Activated CD4-positive, alpha-beta T cell treated with anti-CD3 and anti-CD28 coated beads, Interleukin-2, amount 50 U/mL, for 16 hours (primary cell): ENCODE measurements around the gene TSPAN9.

Experiments
- DNase-seq: peaks from one replicate; pipeline ENCODE4 v3.0.0-alpha.2; 2020

Gene TSPAN9

DNA sequence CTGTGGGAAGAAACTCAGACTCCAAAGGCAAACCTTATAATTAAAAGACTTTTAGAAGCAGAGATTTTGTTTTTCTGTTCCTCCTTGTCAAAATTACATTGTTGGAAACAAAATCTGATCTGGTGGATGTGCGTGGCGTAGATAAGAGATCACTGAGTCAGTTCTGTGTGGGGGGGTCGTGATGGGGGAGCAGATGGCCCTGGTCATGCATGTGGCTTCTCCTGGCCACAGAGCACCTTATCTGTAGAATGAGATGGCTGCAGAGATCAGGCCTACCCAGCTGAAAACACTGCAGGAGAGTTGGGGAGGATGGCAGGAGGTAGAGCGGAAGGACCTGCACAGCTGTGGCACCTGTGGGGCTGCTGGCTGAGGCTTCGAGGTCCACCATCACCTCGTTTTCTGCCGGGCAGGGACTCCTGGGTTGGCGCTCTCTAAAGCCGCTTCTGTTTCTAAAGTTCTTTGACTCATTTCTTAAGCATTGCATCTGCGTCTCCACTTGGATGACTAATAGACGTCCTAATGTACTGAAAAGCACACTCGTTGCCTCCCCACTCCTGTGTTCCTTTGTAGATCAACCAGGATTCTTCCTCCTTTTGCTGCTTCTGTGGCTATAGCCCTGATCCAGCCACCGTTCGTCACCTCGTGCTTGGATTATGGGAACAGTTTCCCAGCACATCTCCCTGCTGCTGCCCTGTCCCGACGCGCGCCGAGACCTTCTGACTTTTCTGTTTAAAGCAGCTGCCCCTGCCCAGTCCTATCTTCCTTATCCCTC, 93.4 kb downstream of the TSPAN9 start:
- DNase-seq, result no peak

DNA sequence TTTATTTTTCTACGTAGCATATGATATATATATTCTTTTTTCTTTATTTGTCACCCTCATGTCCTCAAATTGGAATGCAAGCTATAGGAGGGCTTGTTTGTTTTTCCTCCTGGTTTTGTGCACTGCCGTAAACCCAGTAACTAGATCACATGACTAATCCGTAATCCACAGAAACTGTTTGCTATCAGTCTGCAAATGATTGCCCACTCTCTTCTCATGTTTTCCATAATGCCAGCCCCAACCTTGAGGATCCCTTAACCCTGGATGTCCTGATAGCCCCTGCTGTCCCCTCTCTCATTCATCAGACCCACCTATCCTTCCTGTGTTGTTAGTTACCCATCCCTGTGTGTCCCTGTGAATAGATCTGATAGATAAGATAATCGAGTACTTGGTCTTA, 94.0 kb downstream of the TSPAN9 start:
- DNase-seq, result no peak

DNA sequence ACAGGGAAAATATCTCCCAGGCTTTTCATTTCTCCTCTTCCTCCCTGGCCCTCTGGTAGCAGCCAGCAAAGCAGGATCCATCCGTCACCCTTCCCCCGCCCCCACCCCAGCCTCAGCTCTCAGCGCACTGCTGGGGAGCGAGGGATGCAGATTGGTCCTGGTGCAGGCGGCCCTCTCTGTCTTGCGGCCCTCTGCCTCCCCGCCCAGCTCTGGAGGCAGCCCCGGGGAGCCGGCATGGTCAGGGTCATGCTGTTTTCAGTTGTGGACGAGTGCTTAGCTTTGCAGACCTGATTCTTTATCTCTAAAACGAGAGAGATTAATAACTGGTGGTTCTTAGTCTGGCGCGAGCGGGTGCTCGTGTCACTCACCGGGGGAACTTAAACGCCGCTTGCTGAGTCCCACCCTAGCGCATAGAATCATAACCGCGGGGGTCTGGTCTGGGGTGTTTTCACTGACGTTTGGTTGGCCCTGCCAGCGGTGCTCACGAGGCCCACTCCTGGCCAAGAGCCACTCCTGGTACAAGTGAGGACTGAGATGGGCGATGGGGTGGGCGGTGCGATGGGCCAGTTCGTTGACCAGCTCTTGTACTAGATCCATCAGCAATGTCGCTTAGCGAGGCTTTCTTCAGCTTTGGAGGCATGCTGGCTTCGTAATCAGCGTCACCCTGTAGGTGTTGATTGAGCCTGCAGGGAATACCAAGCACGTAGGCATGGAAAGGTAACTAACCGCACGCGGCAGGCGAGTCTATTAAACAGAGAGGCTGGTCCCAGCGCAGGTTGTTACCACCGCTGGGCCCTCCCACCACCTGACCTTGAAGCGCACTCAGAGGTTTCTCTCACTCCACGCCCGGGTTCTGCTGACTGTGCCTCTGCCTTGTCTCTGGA, 95.2 kb downstream of the TSPAN9 start:
- no peak for DNase-seq

DNA sequence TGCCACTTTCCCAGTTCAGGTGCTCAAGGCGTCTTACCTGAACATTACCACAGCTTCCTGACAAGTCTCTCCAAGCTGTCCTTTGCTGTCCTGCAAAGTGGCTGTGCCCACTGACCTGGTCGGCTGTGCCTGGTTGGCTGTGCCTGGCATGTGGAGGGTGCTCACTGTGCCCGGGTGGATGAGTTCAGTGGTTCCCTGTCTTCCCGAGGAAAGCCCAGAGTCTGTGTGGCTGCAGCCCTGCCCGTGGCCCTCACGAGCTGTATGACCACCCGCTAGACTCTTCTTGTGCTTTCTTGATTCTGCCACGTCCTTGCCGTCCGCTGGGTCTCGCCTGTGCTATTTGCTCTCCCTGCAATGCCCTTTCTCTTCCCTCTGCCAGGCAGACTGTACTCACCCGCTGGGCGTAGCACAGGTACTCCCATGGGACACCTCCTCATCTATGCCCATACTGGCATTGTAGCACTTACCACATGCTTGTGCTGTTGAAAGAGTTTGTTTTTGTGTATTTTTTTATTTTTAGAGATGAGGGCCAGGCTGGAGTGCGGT, 95.9 kb downstream of the TSPAN9 start:
- no peak for DNase-seq

DNA sequence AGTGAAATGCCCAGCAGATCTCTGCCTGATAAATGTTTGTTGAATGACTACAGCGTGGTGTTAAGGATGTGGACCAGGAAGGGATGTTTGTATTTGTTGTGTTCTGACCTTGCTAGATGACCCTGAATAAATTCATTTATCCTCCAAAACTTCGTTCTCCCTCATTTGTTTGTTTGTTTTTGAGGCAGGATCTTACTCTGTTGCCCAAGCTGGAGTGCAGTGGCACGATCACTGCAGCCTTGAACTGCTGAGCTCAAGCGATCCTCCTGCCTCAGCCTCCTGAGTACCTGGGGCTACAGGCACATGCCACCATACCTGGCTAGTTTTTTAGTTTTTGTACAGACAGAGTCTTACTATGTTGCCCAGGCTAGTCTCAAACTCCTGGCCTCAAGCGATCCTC, 96.7 kb downstream of the TSPAN9 start:
- DNase-seq, result no peak

DNA sequence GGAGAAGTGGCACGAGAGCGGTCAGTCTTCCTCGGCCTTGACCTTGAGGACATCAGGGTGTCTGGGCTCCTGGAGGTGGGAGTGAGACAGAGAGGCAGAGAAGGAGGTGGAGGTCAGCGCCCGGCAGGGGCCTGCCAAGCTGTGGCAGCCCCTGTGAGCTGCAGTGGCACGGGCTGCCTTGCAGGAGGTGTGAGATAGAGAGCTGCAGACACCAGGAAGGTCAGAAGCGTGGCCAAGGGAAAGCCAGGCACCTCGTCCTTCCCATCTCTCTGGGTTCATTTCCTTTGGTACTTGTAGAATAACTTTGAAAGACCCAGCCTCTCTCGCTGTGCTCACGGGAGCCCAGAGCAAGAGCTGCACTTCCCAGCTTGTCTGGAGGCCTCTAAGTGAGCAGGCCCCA, 98.1 kb downstream of the TSPAN9 start:
- no peak for DNase-seq

DNA sequence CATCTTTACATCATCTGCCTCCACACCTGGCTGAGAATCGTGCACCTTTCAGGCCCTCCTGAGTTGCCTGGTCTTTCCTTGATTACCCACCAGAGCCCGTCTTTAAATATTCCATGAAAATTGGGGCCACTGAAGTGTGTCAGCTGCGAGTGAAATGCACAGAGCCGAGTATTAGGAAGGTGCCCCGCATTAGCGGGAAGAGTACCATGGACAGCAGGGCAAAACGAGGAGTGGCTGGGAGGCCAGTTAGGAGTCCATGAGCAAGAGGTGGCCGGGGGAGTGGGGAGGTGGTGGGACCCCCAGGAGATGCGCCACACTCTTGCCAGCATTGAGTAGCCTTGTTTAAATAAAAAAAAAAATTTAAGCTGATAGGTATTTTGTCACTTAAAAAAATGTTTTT, 99.6 kb downstream of the TSPAN9 start:
- DNase-seq, result no peak

DNA sequence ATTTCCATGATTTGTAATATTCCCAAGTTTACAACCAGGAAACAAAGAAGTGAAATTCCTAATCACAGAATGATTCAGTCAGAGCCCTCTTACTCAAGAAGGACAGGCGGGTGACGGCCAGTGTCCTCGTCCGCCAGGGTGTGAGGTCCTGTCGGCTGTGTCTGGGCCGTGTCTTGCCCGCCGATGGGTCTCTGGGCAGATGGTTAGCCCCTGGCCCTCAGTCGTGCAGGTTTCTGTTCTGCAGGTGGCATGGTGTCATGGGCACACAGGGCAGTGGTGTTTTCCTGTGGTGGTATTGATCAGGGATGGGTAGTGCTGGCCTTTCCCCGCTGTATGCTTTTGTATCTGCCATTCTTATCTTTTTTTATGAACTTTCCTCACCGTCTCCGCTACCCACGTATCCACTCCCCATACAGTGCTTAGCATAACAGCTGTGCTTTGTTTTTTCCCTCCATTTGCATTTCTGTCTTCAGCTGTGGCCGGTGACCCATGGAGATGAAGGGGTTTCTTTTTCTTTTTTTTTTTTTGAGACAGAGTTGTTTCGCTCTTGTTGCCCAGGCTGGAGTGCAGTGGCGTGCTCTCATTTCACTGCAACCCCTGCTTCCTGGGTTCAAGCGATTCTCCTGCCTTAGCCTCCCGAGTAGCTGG, 100.7 kb downstream of the TSPAN9 start:
- no peak for DNase-seq

DNA sequence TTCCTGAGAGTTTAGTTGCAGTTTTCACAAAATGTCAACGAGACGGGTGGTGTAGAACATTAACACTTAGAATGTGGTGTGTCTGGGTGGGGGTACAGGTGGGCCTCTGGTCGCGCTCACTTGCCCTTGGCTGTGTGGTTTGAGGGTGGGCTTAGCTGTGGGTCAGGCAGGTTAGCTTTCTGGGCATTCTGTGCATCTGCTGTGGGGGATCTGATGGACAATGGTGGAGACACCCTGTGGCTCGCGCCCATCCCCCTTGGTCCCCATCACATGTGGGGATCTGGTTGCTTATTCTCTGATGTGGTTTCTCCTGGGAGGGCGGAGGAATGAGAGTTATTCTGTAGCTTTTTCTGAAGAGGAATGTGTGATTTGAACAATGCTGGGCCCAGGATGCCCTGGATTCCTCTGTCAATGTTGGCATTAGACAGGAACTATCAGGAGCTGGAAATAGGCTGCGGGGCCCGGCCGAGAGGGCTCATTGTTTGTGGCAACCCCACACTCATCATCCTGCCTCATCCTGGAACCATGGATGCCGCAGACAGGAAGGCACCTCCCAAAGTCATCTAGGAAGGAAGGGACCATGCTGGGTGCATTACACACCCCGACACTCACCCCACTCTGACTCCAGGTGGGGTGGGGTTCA, 101.6 kb downstream of the TSPAN9 start:
- DNase-seq, result no peak

DNA sequence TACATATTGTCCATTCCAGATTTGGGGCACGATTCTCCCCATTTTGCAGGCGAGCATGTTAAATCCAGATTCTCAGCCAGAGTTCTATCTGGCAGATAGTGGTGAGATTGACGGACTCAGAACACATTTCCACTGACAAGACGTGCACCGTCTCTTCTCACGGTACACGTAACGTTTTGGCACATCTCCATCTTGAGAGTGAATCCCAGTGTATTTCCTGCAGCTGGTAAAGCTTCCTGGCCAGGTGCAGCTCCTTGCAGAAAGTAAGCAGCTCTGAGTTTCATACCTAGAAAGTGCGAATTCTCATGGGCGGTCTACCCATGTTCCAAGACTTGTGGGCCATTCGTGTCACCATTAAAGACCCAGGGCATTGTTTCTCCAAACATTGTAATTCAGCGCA, 102.6 kb downstream of the TSPAN9 start:
- no peak for DNase-seq

DNA sequence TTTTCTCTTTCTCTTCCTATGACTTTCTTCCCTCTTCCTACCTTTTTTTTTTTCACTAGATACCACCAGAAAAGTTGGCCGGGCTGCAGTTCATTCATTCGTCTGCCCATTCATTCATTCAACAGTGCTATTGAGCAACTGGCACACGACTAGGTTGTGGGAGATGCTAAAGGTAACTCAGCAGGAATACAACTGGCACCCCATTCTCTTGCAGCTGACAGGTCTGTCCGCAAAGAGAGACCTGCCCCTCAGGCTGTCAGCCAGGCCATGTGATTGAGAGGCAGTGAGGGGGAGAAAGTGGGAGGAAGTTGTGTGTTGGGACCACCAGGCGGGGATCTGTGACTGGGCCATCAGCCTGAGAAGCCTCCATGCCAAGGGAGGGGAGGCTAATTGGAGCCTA, 105.2 kb downstream of the TSPAN9 start:
- DNase-seq, result no peak

DNA sequence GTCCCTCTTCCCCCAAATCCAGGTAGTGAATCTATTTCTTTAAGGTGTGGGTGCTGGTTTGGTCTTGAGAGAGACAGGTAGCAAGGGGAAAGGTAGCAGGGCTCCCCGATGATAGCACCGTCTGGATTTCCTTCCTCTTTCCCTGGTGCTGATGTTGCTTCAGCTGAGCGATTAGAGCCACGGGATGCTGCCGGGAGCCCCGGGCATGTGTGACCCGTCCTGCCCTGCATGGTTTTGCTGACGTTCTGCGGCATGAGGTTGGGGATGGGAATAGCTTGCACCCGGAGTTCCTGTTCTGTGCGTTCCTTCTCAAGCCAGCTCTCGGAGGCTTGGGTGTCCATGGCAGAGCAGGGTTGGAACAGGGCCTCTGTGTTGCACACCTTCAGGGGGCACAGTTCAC, 107.3 kb downstream of the TSPAN9 start:
- no peak for DNase-seq

DNA sequence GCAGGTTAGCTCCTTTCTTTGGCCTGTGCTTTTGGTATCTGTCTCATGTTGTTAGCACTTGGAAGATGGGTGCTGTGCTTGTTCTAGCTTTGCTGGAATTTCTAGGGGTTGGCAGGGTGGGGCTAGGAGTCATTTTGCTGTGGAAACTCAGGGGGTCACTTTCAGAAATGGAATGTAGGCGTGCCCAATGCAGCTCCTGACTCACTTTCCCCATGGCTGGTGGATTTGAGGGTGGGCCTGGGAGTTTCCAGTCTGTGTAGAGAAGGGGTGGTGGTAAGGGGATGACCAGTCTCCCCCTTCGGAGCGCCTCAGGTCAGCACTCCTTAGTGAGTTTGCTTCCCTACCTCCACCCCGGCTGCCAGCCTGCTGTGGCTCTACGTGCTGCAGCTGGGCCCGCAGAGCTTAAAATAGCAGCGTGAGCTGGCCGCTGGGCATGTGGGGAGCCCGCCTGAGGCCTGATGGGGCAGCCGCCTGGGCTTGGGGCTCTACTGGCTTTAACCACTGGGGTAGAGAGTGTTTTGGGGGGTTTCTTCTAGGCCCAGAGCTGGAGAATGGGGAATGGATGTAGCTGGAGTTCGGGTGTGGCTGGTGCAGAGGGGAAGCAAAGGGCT, 108.2 kb downstream of the TSPAN9 start:
- no peak for DNase-seq

DNA sequence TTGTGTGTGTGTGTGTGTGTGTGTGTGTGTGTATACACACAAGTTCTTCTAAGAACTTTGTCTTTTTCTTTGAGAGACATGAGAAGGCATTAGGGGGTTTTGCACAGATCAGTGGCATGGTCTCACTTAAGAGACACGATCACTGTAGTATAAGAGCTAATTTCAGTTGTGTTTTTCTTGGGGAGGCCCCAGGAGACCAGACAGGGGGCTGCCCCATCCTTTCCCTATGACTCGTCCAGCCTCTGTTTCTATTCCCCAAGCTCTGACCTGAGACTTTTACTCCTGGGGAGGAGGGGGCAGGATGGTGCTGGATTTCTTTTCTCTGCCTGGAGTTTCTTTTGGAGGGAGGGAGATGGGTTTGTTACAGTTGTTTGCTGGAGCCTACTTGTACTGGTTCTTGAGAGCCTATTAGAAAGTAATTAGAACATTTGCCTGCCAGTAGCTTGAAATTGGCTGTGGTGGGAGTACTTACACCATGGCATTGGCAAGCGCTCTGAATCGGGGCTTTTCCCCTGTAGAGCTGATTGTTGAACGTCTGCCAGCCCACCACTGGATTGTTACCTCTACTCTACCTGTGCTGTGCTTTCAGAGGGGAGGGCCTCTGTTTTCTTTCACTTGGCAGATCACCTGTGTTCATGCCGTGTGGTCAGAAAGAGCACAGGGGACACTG, 109.5 kb downstream of the TSPAN9 start:
- DNase-seq, result no peak

DNA sequence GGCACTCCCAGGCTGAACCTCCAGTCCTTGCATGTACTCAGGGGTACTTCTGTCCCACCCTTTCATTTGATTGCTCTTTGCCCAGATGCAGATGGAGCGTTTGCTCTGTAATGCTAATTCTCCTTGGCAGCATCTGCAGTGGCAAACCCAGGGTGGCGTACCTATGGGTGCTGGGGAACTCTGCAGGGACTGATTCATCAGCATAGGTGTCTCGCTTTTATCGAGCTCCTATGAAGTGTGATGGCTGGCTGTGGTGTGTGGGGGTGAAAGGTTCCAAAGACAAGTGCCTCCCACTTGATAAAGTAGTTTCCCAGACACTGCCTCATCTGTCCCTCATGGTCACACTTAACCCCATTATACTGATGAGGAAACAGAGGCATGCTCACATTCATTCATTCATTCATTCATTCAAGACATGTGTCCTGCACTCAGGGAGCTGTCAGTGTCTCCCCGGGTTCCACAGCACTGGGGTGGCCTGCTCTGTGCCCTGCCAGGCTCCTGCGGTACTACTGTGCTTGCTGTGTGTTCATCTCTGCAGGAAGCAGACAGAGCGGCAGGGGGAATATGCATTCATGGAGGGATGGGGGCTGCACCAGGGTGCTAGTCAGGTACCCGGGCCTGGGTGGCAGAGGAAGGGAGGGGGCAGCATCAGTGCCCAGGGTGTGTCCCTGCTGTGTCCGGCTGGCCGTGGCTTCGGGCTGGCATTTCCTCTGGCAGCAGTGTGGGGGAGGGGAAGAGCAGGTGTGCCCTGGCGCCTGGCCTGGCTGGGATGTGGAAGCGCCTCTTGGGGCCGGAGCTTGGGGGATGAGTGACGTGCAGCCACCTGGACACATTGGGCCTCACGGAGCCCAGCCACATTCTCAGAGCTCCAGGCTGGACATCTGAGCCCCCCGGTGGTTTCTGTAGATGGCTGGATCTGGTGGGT, 110.9 kb downstream of the TSPAN9 start:
- no peak for DNase-seq

DNA sequence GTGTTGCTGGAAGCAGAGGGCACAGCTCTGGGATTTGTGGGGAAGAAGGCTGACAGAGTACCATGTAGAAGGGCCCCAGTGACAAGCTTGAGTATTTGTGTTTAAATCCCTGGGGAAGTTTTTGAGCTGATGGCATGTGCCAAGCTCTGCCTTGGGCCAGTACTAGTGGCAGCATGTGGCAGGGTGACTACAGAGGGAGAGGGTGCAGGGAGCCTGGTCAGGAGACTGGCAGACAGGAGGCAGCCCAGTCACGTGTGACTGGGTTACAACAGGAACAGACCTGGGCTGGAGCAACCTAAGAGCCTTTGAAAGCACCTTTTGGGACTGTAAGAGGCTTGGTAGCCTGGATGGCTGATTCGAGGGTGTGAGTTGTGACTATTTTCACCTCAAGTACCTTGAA, 112.1 kb downstream of the TSPAN9 start:
- no peak for DNase-seq

DNA sequence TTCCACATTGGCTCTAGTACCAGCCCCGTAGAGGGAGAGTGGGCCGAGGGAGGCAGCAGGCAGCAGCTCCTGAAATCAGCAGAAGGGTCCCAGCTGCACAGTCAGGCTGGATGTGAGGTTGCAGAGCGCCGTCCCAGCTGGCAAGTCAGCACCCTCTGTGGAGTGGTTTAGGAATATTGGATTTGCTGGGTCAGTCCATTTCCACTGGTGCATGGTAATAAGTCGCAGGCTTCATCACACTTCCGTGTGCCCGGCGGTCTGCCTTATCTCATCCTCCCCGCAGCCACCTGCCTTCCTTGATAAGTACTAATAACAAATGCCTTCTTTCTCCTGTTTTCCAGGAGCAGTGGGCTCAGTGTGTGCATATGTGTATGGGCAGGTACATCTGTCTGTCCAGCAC, 112.9 kb downstream of the TSPAN9 start:
- DNase-seq, result no peak

DNA sequence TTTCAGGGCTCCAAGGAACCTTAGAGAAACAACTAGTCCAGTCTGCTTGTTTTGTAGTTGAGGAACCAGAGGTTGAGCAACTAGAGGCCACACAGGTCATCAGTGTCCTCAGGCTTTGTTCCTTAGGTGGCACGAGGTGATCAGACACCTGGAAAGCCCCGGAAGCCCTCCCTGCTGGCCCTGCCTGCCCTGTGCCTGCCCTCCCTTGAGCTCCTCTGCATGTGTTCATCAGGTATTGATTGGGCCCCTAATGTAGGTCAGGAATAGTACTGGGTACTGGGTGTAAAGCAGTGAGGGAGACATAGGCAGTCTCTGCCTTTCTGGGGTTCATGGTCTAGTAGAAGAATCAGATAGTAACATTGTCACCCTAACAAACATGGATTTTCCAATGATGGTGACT, 114.3 kb downstream of the TSPAN9 start:
- no peak for DNase-seq

DNA sequence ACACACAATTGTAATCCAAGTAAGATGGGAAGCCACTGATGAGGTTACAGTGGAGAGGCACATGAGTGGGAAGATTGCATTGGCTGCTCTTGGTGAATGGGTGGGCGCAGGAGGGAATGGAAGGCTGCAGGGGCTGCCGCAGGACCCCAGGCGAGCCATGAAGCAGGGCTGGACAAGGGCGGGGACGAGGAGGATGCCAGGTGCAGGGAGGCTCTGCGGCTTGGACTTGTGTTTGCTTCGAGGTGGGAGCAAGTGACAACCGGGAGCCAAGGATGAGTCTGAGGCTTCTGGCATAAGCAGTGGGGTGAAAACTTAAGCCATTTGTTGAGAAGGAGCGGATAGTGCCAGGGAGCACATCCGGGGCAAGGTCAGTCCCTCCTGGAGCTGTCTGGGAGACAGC, 115.0 kb downstream of the TSPAN9 start:
- DNase-seq, result no peak

DNA sequence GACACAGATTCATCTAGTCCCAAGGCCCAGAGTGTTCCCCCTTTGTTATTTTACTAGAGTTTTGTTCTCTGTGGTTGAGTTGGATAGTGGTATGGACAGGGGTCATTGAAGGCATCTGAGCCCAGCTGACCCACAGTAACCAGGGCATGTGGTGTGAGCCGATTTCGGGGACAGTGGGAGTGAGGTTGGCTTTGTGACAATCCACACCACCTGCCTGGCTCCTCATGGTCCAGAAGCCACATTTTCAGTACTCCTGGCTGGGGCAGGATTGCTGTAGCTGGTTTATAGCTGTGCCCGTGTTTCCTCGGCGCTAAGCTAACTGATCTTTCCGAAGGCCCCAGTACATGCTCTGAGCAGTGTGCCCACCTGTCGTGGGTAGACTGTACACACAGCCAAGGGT, 116.0 kb downstream of the TSPAN9 start:
- no peak for DNase-seq

DNA sequence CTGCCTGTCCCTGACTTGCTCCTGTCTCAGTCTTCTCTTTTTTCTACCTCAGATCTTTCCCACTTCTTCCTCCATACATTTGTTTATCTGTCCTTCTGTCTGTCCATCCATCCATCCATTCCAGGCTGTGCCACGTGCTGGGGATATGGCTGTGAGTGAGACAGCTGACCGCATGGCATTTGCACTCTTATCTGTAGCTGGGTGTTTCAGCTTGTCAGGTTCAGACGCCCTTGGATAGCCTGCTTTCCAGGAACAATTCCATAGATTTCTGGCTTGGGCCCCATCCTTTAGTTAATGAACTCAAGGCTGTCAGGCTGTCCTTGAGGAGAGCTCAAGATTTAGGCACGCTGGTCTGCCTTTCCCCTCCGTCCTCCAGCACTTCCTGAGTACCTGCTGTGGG, 116.6 kb downstream of the TSPAN9 start:
- DNase-seq, result no peak
